ENCODE data around the gene CMPK1.

- TF ChIP-seq MAX (IDR thresholded peaks at IDR 0.05; ENCODE audit: insufficient read depth, insufficient read length) (no peak), EZH2 (IDR thresholded peaks at IDR 0.05; ENCODE audit: borderline replicate concordance, low read depth, low read length, severe bottlenecking) (no peak), FOS (IDR thresholded peaks at IDR 0.05; ENCODE audit: borderline replicate concordance, insufficient read depth, low read length) (no peak), POLR2A (IDR thresholded peaks at IDR 0.05; ENCODE audit: low read depth, low read length) (no peak), CTCF (IDR thresholded peaks at IDR 0.05; ENCODE audit: extremely low read depth in 1 of 2, insufficient read depth in 1 of 2, low read depth in 1 of 2, low read length in 2 of 2) (no peak), POLR2AphosphoS5 (IDR thresholded peaks at IDR 0.05; ENCODE audit: insufficient read depth, low read depth, low read length) (no peak), JUN (IDR thresholded peaks at IDR 0.05; ENCODE audit: borderline replicate concordance, insufficient read depth, insufficient read length, low read depth) (no peak)
These were observed 40.9 kb downstream of the CMPK1 start for GRCh38 chr1:47374501-47374900.
